Skeletal muscle tissue (tissue), 4 donors: ENCODE results near the gene GP9. TPM values are rescaled to one million over a fixed set of nuclear protein-coding genes. Genes with fewer than 3 reads are reported as not detected.
"Not testable (repeated sequence)": the region's sequence is repeated elsewhere in the genome, so short reads cannot be mapped to it uniquely, and the experiment has no call there.

ENCODE experiments used
- H3K27ac ChIP-seq: one replicate; pipeline ENCODE4 v1.7.0; 2013; ENCODE audit warnings: mild to moderate bottlenecking, low read depth, low read length, inconsistent platforms
- H3K27me3 ChIP-seq, 3 donors: one replicate each; pipeline ENCODE4 v1.7.0; 2013; ENCODE audit warnings: low read length in 3 of 3; ENCODE audit not compliant: control insufficient read depth in 3 of 3, insufficient read depth in 3 of 3
- H3K36me3 ChIP-seq, 3 donors: one replicate each; pipeline ENCODE4 v1.7.0; 2013; ENCODE audit warnings: low read length in 3 of 3; ENCODE audit not compliant: control insufficient read depth in 3 of 3, insufficient read depth in 3 of 3
- H3K4me1 ChIP-seq, 3 donors: one replicate each; pipeline ENCODE4 v1.7.0; 2013; ENCODE audit warnings: low read length in 3 of 3, mild to moderate bottlenecking in 3 of 3; ENCODE audit not compliant: control insufficient read depth in 3 of 3, insufficient read depth in 3 of 3
- H3K4me3 ChIP-seq, 3 donors: one replicate each; pipeline ENCODE4 v1.7.0; 2013; ENCODE audit warnings: low read length in 3 of 3
- H3K9ac ChIP-seq, 3 donors: one replicate each; pipeline ENCODE4 v1.7.0; 2013; ENCODE audit warnings: low read length in 3 of 3, mild to moderate bottlenecking in 3 of 3, moderate library complexity in 2 of 3, low read depth in 1 of 3
- H3K9me3 ChIP-seq, 3 donors: one replicate each; pipeline ENCODE4 v1.7.0; 2013; ENCODE audit warnings: low read length in 3 of 3; ENCODE audit not compliant: control insufficient read depth in 3 of 3
- total RNA-seq: library from RNA; depleted of rRNA; stranded (reverse); fragments of >200 nt; gene quantifications from one replicate; pipeline ENCODE4 v1.2.3, GENCODE V29; 2014
- donor health status: Osteomylitis.

GP9 gene
- total RNA-seq, 1 donor from 2014 or later, result not detected

DNA sequence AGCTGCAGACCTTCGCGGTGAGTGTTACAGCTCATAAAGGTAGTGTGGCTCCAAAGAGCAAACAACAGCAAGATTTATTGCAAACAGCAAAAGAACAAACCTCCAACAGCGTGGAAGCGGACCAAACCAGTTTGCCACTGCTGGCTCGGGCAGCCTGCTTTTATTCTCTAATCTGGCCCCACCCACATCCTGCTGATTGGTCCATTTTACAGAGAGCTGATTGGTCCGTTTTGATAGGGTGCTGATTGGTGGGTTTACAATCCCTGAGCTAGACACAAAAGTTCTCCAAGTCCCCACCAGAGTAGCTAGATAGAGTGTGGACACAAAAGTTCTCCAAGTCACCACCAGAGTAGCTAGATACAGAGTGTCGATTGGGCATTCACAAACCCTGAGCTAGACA, 7.1 kb downstream of the GP9 start:
- not testable (repeated sequence) for H3K9me3 ChIP-seq, H3K9ac ChIP-seq, H3K27ac ChIP-seq, H3K36me3 ChIP-seq, H3K4me1 ChIP-seq, H3K27me3 ChIP-seq, H3K4me3 ChIP-seq

DNA sequence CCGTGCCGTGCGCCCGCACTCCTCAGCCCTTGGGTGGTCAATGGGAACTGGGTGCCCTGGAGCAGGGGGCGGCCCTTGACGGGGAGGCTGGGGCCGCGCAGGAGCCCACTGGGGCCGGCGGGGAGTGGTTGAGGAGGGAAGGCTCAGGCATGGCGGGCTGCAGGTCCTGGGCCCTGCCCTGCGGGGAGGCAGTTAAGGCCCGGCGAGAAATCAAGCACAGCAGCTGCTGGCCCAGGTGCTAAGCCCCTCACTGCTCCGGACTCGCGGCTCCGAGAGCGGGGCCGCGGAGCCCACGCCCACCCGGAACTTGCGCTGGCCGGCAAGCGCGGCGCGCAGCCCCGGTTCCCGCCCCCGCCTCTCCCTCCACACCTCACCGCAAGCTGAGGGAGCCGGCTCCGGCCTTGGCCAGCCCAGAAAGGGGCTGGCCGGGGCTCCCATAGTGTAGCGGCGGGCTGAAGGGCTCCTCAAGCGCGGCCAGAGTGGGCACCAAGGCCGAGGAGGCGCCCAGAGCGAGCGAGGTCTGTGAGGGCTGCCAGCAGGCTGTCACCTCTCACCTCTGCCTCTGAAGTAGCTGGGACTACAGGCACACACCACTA, 7.8 kb downstream of the GP9 start:
- Histone ChIP-seq H3K36me3 (no peaks in the 10 kb centered on the region), H3K27me3 (peaks cover 3 to 10% (median 6%) of the 10 kb centered on the region in 3 donors), H3K4me1 (no peaks in the 10 kb centered on the region), H3K9ac (no peak overlapping the region), H3K9me3 (no peaks in the 10 kb centered on the region), H3K27ac (no peak overlapping the region), H3K4me3 (peak overlapping the region in 2 of 3 donors; percentile 6 to 32)

DNA sequence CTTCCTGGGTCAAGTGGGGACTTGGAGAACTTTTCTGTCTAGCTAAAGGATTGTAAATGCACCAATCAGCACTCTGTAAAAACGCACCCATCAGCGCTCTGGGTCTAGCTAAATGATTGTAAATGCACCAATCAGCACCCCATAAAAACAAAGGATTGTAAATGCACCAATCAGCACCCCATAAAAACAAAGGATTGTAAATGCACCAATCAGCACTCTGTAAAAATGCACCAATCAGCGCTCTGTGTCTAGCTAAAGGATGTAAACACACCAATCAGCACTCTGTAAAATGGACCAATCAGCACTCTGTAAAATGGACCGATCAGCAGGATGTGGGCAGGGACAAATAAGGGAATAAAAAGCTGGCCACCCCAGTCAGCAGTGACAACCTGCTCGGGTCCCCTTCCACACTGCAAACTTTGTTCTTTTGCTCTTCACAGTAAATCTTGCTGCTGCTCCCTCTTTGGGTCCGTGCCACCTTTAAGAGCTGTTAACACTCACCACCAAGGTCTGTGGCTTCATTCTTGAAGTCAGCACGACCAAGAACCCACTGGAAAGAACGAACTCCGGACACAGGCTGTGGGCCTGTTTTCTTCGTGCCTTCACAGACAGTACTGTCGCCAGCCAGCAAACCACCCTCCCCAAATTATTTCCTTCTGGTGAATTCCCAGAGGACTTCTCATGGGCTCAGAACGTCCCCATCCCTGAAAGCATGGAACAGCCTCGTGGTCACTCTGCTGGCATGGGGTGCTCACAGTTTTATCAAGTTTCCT, 8.9 kb downstream of the GP9 start:
- H3K9me3 ChIP-seq, H3K4me3 ChIP-seq, H3K27ac ChIP-seq, H3K4me1 ChIP-seq, H3K9ac ChIP-seq, H3K36me3 ChIP-seq: not testable (repeated sequence)
- H3K27me3 ChIP-seq, result peaks cover 3 to 10% (median 6%) of the 10 kb centered on the region in 3 donors

DNA sequence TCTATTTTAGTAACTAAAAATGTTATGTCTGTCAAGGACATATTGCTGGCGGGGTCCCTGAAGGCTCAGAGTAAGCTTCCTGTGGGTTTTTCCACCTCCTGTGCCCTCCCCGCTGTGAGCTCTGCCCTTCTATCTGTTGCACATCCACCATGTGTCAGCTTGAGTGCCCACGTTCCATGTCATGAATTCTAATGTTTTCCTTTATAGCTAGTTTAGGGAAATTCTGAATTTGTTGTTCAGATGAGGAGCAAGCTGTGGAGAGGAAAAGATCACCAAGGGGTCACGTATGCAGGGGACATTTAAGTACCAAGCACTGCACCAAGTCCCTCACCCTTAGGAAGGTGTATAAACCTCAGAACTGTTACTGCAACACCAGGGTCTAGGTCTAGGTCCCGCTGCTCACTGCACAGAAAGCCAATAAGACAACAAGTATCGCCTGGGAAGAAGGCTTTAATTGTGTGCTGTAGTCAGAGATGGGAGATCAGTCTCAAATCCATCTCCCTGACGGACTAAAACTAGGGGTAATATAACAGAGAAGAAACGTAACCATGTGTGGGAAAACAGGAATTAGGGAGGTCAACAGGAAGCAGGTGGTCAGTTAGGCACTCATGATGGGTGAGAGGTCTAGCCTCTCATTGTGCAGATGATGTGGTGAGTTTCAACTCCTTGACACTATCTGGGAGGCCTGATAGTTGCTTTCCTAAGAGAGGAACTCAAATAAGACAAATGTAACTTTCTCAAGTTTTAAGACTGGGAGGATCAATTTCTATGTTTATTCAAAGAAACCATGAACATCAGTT, 9.7 kb downstream of the GP9 start:
- Histone ChIP-seq H3K4me3 (no peak overlapping the region), H3K27me3 (peaks cover 3 to 10% (median 6%) of the 10 kb centered on the region in 3 donors), H3K9me3 (no peaks in the 10 kb centered on the region), H3K36me3 (no peaks in the 10 kb centered on the region), H3K9ac (no peak overlapping the region), H3K27ac (no peak overlapping the region), H3K4me1 (no peaks in the 10 kb centered on the region)

DNA sequence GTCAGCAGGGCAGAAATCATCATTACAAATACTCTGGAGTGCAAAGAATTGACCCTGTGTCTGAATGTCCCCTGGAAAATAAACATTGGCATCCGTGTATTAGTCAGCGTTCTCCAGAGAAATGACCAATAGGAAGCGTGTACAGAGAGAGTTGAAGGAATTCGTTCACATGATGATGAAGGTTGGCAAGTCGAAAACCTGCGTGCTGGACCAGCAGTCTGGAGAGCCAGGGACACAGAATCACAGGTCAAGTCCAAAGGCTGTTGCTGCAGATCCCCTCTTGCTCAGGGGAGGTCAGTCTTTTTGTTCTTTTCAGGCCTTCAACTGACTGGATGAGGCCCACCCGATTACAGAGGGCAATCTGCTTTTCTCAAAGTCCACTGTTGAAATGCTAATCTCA, 16.6 kb downstream of the GP9 start:
- H3K27ac ChIP-seq, result no peak overlapping the region
- H3K4me3 ChIP-seq, result no peak overlapping the region
- H3K27me3 ChIP-seq, result peaks cover 0 to 3% (median 0%) of the 10 kb centered on the region in 3 donors
- H3K9me3 ChIP-seq, result no peaks in the 10 kb centered on the region
- no peaks in the 10 kb centered on the region for H3K36me3 ChIP-seq
- no peaks in the 10 kb centered on the region for H3K4me1 ChIP-seq
- H3K9ac ChIP-seq, result no peak overlapping the region

DNA sequence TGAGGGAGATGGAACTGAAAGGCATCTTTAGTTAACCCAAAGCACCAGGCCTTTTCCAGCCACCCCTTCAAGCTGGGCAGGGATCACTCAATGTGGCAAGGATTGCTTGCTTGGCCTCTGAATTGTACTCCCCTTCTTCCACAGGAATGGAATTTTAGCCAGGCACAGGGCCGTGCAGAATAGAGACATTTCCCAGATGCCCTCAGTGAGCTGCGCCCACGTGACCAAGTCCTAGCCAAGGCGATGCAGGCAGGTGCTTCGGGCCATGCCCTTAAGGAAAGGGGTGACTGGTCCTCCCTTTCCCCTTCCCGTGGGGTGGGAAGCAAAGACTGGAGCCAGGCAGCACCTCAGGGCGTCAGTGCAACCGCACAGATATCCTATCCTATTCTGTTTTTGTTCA, 17.9 kb downstream of the GP9 start:
- Histone ChIP-seq H3K9me3 (no peaks in the 10 kb centered on the region), H3K27me3 (no peaks in the 10 kb centered on the region), H3K4me3 (no peak overlapping the region), H3K4me1 (no peaks in the 10 kb centered on the region), H3K9ac (no peak overlapping the region), H3K27ac (no peak overlapping the region), H3K36me3 (no peaks in the 10 kb centered on the region)

DNA sequence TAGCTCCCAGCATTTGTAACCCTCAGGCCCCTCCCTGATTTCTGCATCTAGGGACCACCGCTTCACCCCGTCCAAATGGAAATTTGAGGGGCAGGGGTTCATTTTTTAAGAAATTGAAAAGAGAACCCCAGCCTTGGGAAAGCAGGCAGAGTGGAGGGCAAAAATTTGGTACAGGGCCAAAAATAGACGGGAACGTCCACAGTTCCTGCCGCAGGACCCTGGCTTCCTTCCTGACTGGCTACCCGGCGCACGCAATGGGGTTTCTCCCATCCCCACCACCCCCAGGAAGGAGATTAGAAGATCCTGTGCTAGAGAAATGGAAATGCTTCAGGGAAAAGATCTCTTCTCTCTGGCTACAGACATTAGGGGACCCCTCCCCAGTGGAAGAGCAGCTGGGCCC, 20.9 kb downstream of the GP9 start:
- Histone ChIP-seq H3K36me3 (no peaks in the 10 kb centered on the region), H3K27me3 (no peaks in the 10 kb centered on the region), H3K4me1 (peaks cover 0 to under 1% (median 0%) of the 10 kb centered on the region in 3 donors), H3K4me3 (no peak overlapping the region), H3K9ac (no peak overlapping the region), H3K9me3 (no peaks in the 10 kb centered on the region), H3K27ac (no peak overlapping the region)

DNA sequence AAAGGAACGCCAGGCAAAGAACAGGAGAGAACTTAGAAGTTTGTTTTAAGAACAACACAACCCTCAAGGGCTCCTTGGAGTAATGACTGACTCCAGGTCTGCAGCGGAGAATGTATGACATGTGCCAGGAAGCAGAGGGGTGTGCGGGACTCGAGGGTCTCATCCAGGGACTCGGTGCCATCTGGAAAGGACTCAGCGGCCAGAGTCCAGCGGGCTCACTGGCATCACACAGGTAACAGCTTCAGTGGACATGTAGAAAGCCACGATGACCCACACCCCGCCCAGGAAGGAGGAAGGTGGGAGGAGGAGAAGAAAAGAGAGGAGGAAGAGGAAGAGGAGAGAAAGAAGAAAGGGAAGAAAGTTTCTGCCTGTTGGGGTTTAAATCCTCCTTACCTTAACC, 21.4 kb downstream of the GP9 start:
- Histone ChIP-seq H3K36me3 (no peaks in the 10 kb centered on the region), H3K9ac (no peak overlapping the region), H3K4me3 (no peak overlapping the region), H3K27ac (no peak overlapping the region), H3K9me3 (no peaks in the 10 kb centered on the region), H3K27me3 (no peaks in the 10 kb centered on the region), H3K4me1 (peaks cover 0 to 5% (median under 1%) of the 10 kb centered on the region in 3 donors)

DNA sequence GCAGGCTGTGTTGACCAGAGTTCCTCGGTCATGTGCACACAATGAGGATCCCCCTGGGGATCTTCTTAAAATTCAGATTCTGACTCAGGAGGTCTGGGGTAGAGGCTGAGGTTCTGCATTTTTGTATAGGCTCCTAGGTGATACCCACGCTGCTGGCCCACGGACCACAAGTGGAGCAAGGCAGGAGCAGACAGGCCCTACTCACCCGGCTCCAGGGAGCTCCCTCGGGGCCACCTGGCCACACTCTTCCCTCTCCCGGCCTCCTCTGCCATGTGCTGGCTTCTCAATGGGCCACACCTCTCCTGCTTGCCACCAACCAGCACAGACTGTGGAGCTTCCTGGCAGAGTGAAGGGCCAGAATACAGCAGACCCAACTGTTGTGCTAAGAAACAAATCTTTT, 23.9 kb downstream of the GP9 start:
- no peaks in the 10 kb centered on the region for H3K27me3 ChIP-seq

DNA sequence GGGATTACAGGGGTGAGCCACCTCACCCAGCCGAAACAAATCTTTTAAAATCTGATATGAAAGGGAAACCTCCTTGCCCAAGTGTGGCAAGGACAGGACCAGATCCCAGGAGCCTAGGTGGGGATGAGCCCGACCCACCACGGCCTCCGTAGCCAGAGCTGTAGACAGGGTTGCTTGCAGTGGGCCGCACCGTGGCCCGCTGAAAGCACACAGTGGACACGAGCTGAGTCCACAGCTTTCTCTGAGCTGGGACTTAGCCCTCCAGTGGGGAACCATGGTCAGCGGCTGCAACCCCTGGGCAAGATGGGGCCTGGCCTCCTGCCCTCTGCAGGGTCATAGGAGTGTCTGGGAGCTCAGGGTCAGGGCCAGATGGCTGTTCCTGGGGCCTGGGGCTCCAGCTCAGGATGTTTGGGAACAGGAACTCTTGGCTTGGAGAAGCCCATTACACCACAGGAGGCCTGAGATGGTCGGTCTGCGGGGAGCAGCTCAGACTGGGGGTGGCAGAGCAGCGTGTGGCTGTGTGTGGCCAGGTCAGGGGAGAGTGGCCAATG, 24.7 kb downstream of the GP9 start:
- H3K9me3 ChIP-seq, result no peaks in the 10 kb centered on the region
- no peak overlapping the region for H3K9ac ChIP-seq
- H3K27me3 ChIP-seq, result no peaks in the 10 kb centered on the region
- peaks cover 3 to 9% (median 4%) of the 10 kb centered on the region in 3 donors for H3K4me1 ChIP-seq
- no peaks in the 10 kb centered on the region for H3K36me3 ChIP-seq
- no peak overlapping the region for H3K4me3 ChIP-seq
- H3K27ac ChIP-seq, result no peak overlapping the region

More for the DNA sequence above, 23.9 kb downstream of the GP9 start:
- no peaks in the 10 kb centered on the region for H3K9me3 ChIP-seq
- H3K9ac ChIP-seq, result no peak overlapping the region
- H3K4me3 ChIP-seq, result no peak overlapping the region
- no peak overlapping the region for H3K27ac ChIP-seq
- peaks cover 3 to 9% (median 4%) of the 10 kb centered on the region in 3 donors for H3K4me1 ChIP-seq
- H3K36me3 ChIP-seq, result no peaks in the 10 kb centered on the region
